BJ (cell line): ENCODE results near the gene MACROD1. TPM values are rescaled to one million over a fixed set of nuclear protein-coding genes. Genes with fewer than 3 reads are reported as not detected.

Experiments used
- CTCF ChIA-PET: fragments of 350-600 bp; formaldehyde crosslinking; extraction: SDS; loops from one replicate; lab custom pipeline; 2021; ENCODE audit warnings: antibody characterized with exemption, inconsistent platforms; lab: Yijun Ruan, JAX
- POLR2A ChIA-PET: fragments of 300-600 bp; sonication (Branson Sonifier 250); formaldehyde crosslinking; extraction: SDS; loops from one replicate; lab custom pipeline; 2021; ENCODE audit warnings: antibody characterized with exemption; lab: Charles Lee
- DNase-seq: peaks from one replicate; pipeline ENCODE4 v3.0.0-alpha.2; 2011; ENCODE audit warnings: low read depth
- H3K27me3 ChIP-seq: 2 replicates; pipeline ENCODE4 v1.6.0; 2011; ENCODE audit warnings: low read length; ENCODE audit not compliant: control insufficient read depth, insufficient read depth
- H3K36me3 ChIP-seq: 2 replicates; pipeline ENCODE4 v1.5.1; 2011; ENCODE audit warnings: low read length; ENCODE audit not compliant: control insufficient read depth, insufficient read depth
- H3K4me3 ChIP-seq: 2 replicates; pipeline ENCODE4 v1.5.1; 2011; ENCODE audit warnings: low read depth, mild to moderate bottlenecking, control low read depth, low read length
- polyA plus RNA-seq: library from polyadenylated mRNA; depleted of rRNA; stranded (reverse); fragments of >200 nt; gene quantifications from 2 replicates; pipeline ENCODE4 v1.2.3, GENCODE V29; 2011
- TF ChIP-seq, protein P1 (sequence below): IDR thresholded peaks from 2 replicates; pipeline ENCODE4 v1.5.1; 2011; ENCODE audit warnings: low read depth, mild to moderate bottlenecking, control low read depth, inconsistent platforms, low read length, moderate library complexity; ENCODE audit not compliant: insufficient read depth

The MACROD1 gene
- polyA plus RNA-seq, 1 experiment = 12.4 TPM

DNA sequence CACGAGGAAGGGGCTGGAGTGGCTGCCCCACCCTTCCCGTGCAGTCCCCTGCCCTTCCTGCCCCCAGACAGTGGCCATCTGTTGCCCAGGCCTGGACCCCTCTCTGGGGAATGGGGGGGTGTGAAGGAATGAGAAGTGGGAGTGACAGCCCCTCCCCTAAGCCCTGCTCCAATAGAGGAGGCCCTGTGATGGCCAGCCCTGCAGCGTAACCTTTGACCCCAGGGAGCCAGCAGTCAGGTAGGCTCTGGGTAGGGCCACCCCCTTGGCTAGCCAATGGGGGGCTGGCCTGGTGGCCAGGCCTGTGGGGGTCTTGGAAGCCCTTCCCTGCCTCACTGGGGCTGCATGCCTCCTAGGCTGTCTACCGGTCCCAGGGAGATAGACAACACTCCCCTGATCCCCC, 123.6 kb downstream of the MACROD1 start:
- Histone ChIP-seq H3K27me3 (no peaks in the 10 kb centered on the region), H3K4me3 (no peak overlapping the region), H3K36me3 (no peaks in the 10 kb centered on the region)
- CTCF ChIA-PET = no interaction called here
- TF ChIP-seq, protein P1, sequence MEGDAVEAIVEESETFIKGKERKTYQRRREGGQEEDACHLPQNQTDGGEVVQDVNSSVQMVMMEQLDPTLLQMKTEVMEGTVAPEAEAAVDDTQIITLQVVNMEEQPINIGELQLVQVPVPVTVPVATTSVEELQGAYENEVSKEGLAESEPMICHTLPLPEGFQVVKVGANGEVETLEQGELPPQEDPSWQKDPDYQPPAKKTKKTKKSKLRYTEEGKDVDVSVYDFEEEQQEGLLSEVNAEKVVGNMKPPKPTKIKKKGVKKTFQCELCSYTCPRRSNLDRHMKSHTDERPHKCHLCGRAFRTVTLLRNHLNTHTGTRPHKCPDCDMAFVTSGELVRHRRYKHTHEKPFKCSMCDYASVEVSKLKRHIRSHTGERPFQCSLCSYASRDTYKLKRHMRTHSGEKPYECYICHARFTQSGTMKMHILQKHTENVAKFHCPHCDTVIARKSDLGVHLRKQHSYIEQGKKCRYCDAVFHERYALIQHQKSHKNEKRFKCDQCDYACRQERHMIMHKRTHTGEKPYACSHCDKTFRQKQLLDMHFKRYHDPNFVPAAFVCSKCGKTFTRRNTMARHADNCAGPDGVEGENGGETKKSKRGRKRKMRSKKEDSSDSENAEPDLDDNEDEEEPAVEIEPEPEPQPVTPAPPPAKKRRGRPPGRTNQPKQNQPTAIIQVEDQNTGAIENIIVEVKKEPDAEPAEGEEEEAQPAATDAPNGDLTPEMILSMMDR = no peak
- POLR2A ChIA-PET = no interaction called here
- no peak for DNase-seq

DNA sequence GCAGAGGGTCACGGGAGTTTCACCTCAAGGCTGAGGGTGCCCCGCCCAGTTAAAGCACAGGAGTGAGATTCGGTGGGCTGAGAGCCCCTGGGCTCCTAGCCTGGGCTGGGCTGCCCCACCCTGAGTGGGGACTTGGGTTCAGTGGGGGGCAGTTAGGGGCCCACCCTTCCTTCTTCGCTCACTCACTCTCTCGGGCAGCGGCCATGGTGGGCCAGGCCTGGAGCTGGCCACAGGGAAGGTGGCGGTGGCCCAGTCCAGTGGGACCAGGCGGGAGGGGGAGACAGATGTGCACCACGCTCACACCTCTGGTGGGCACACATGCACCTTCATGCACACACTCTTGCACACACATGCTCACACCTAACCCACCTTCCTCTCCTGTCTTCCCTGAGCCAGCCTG, 124.1 kb downstream of the MACROD1 start:
- TF ChIP-seq, protein P1 = no peak
- POLR2A ChIA-PET = no interaction called here
- CTCF ChIA-PET = no interaction called here
- DNase-seq = no peak
- H3K27me3 ChIP-seq = no peaks in the 10 kb centered on the region
- H3K4me3 ChIP-seq = no peak overlapping the region
- no peaks in the 10 kb centered on the region for H3K36me3 ChIP-seq

DNA sequence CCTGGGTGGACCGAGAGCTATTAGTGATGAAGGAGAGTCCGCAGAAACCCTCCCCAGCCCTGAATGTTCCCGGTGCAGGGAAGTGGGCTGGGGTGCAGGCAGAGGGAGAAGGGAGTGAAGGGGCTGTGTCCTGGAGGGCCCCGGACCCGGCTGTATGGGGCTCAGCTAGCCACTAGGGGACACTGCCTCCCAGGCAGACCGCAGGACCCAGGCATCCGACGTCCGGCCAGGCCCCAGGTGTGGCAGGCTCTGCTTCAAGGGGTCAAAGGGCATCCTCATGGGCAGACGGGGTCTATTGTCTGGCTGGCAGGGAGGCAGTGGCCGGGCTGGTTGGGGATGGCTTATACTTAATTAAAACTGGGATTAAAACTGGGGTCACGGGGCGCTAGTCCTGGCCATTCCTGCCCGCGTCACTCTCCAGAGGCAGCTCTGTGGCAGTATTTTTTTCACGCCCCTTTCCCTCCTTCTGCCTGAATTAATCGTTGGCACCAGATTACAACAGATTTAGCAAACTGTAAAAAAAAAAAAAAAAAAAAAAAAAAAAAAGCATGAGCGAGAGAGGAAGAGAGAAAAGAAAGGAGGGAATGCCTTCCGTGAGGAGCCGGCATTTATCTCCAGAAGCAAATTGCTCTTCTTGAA, 125.1 kb downstream of the MACROD1 start:
- TF ChIP-seq, protein P1 = peak; percentile 28
- POLR2A ChIA-PET = interaction anchor here (0.5 kb wide), 1 partner anchor 38 kb away, joined by 3 read pairs; no protein-coding TSS in a partner anchor
- CTCF ChIA-PET = interaction anchor here (0.9 to 1.4 kb wide), 3 partner anchors 23 to 40 kb away, joined by 3 read pairs; no protein-coding TSS in a partner anchor
- no peaks in the 10 kb centered on the region for H3K36me3 ChIP-seq
- no peaks in the 10 kb centered on the region for H3K27me3 ChIP-seq
- H3K4me3 ChIP-seq = no peak overlapping the region
- DNase-seq = no peak

DNA sequence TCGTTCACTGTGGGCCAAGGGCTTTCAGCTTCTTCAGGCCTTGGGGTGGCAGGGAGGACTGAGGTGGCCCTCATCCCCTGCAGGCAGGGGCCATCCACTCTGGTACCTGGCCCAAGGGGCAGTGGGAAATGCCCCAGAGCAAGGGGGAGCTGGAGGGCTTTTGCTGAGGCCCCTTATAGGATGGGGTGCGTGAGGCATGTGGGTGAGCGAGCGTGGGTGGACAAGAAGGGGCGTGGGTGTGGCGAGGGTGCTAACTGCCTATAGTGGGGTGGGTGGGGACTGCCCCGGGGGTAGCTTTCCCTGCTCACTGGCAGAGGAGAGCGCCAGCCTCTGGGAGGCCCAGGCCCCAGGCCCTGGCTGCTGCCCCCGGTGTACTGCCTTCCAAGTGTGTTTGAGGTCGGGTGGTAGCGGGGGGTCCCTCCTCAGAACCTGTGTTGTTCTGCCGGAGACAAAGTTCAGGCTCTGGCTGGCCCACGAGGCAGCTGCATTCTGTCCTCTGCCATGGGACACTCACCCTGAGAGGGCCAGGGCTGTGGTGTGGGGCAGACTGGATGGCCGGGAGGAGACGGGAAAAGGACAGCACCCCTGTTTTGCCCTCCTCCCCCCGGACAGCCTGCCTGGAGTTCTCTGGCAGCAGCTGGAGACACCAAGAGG, 126.8 kb downstream of the MACROD1 start:
- DNase-seq = no peak
- H3K27me3 ChIP-seq = peaks cover 11% of the 10 kb centered on the region
- H3K4me3 ChIP-seq = no peak overlapping the region
- POLR2A ChIA-PET = no interaction called here
- TF ChIP-seq, protein P1 = no peak
- no peaks in the 10 kb centered on the region for H3K36me3 ChIP-seq
- CTCF ChIA-PET = interaction anchor here (1.4 kb wide), 1 partner anchor 37 kb away, joined by 3 read pairs; no protein-coding TSS in a partner anchor

DNA sequence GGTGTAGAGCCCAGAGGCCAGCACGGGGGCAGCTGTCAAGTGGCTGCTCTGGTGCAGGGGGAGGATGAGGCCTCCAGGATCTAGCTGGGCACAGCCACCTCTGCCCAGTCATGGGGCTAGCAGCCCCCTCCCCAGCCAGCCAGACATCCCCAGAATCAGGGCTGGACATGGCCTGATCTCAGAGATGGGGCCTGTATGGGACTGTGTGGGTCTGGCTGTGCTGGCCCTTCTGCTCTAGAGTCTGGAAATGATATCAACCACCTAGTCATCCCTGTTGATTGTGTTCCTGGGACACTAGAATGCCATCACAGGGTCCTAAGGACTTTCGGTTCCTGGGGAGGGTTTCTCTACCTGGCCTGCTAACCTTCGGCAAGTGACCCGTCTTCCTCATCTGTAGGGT, 127.4 kb downstream of the MACROD1 start:
- Histone ChIP-seq H3K36me3 (no peaks in the 10 kb centered on the region), H3K27me3 (peaks cover 11% of the 10 kb centered on the region), H3K4me3 (no peak overlapping the region)
- ChIA-PET POLR2A (no interaction called here), CTCF (no interaction called here)
- TF ChIP-seq, protein P1 = no peak
- DNase-seq = no peak
